Right lobe of liver (tissue), 4 donors: ENCODE measurements around the gene PLXNA2.

Source experiments
- POLR2A ChIP-seq: fragments of 450-650 bp; IDR thresholded peaks from one replicate; pipeline ENCODE4 v1.6.1; 2017; ENCODE audit warnings: antibody characterized with exemption, mild to moderate bottlenecking
- TF ChIP-seq, protein P1 (sequence below), 4 donors: fragments of 200-600 bp in 3 of 4; fragments of 450-650 bp in 1 of 4; IDR thresholded peaks; one replicate each; pipeline versions ENCODE4 v1.5.1 to v1.8.0; 2016 to 2022; ENCODE audit warnings: antibody characterized with exemption in 4 of 4, mild to moderate bottlenecking in 2 of 4
- donor health status: DM: no; HTN: no; CAD: no.
- donor health status: DM: no; HTN: no; CAD: no.
- donor health status: DM: no; HTN: yes; CAD: no.

DNA sequence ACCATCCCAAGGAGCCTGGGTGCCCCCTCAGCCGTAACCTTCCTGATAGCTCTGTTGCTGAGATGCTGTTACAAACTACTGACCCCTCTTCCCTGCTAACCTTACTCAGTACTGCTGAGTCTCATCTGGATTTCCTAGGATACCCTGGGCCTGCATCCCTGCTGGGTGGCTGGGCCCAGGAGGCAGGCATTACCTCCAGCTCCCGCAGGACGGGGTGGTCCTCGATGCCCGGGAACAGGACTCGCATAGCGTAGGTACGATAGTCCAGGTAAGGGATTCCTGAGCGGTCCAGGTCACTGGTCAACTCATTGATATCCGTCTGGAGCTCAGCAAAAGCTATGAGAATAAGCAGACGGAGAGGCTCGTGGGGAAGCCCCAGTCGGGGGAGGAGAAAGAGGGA, 201.3 kb downstream of the PLXNA2 start:
- TF ChIP-seq, protein P1, sequence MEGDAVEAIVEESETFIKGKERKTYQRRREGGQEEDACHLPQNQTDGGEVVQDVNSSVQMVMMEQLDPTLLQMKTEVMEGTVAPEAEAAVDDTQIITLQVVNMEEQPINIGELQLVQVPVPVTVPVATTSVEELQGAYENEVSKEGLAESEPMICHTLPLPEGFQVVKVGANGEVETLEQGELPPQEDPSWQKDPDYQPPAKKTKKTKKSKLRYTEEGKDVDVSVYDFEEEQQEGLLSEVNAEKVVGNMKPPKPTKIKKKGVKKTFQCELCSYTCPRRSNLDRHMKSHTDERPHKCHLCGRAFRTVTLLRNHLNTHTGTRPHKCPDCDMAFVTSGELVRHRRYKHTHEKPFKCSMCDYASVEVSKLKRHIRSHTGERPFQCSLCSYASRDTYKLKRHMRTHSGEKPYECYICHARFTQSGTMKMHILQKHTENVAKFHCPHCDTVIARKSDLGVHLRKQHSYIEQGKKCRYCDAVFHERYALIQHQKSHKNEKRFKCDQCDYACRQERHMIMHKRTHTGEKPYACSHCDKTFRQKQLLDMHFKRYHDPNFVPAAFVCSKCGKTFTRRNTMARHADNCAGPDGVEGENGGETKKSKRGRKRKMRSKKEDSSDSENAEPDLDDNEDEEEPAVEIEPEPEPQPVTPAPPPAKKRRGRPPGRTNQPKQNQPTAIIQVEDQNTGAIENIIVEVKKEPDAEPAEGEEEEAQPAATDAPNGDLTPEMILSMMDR (IDR thresholded peaks at IDR 0.05) = no peak
- no peak for TF ChIP-seq POLR2A
